ENCODE measurements around the gene PAN3. TPM values are rescaled to one million over a fixed set of nuclear protein-coding genes. Genes with fewer than 3 reads are reported as not detected.
"Not testable (repeated sequence)": the region's sequence is repeated elsewhere in the genome, so short reads cannot be mapped to it uniquely, and the experiment has no call there.

PAN3 gene
- total RNA-seq, 4 donors from 2014 or later = 26.0 to 45.0 (median 34.1) TPM

DNA sequence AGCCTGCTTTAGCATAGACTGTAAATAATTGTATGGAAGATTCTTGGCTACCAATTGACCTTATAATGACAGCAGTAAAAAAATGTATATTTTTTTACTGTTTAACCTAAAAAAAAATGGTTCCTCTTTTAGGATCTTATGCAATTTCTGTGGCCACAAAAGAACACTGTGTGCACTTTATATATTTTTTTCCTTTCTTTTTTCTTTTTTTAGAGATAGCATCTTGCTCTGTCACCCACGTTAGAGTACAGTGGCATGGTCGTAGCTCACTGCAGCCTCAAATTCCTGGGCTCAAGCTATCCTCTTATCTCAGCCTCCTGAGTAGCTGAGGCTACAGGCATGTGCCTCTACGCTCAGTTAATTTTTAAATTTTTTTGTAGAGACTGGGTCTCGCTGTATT is 44.0 kb upstream of the PAN3 start:
- Histone ChIP-seq H3K36me3 (no peaks in the 10 kb centered on the region), H3K9me3 (peaks cover 0 to 8% (median 0%) of the 10 kb centered on the region in 3 donors), H3K4me3 (no peak overlapping the region), H3K4me1 (no peaks in the 10 kb centered on the region), H3K27ac (no peak overlapping the region), H3K27me3 (peaks cover 47% of the 10 kb centered on the region)
- TF ChIP-seq, protein P1, sequence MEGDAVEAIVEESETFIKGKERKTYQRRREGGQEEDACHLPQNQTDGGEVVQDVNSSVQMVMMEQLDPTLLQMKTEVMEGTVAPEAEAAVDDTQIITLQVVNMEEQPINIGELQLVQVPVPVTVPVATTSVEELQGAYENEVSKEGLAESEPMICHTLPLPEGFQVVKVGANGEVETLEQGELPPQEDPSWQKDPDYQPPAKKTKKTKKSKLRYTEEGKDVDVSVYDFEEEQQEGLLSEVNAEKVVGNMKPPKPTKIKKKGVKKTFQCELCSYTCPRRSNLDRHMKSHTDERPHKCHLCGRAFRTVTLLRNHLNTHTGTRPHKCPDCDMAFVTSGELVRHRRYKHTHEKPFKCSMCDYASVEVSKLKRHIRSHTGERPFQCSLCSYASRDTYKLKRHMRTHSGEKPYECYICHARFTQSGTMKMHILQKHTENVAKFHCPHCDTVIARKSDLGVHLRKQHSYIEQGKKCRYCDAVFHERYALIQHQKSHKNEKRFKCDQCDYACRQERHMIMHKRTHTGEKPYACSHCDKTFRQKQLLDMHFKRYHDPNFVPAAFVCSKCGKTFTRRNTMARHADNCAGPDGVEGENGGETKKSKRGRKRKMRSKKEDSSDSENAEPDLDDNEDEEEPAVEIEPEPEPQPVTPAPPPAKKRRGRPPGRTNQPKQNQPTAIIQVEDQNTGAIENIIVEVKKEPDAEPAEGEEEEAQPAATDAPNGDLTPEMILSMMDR (IDR thresholded peaks at IDR 0.05) = no peak
- TF ChIP-seq POLR2AphosphoS5 (IDR thresholded peaks at IDR 0.05) (no peak), POLR2A (IDR thresholded peaks at IDR 0.05) (no peak), EP300 (IDR thresholded peaks at IDR 0.05) (no peak)
- 23 to 42% methylated on average over 2 to 4 of the region's 4 CpGs for WGBS, 2 donors (ENCODE audit: low coverage in 1 of 2)
- ATAC-seq = no peak

DNA sequence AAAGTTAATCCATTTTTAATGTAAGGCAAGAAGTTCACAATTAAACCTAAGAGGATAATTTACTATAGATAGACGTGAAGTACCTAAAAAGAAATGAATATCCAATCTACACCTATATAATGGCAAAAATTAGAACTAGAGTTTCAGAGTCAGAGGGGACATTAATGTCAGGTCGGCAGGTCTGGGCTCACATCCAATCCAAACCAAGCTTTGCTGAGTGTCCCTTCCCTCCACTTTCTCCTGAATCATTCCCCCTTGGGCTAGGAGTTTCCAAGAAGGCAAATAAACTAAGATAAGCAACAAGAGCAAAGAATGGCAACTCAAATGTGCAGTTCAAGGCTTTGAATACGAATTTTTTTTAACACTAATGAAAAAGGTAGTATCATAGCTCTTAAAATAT is 40.8 kb upstream of the PAN3 start:
- Histone ChIP-seq H3K9me3 (peaks cover 0 to 8% (median 0%) of the 10 kb centered on the region in 3 donors), H3K27ac (no peak overlapping the region), H3K36me3 (no peaks in the 10 kb centered on the region), H3K4me1 (peaks cover 0 to 17% (median 10%) of the 10 kb centered on the region in 3 donors), H3K27me3 (peaks cover 79% of the 10 kb centered on the region), H3K4me3 (no peak overlapping the region)
- TF ChIP-seq, protein P1 (IDR thresholded peaks at IDR 0.05) = no peak
- TF ChIP-seq POLR2A (IDR thresholded peaks at IDR 0.05) (no peak), EP300 (IDR thresholded peaks at IDR 0.05) (no peak), POLR2AphosphoS5 (IDR thresholded peaks at IDR 0.05) (no peak)
- WGBS, 2 donors (ENCODE audit: low coverage in 1 of 2) = 46 to 63% methylated on average over 3 of the region's 3 CpGs
- ATAC-seq = no peak

DNA sequence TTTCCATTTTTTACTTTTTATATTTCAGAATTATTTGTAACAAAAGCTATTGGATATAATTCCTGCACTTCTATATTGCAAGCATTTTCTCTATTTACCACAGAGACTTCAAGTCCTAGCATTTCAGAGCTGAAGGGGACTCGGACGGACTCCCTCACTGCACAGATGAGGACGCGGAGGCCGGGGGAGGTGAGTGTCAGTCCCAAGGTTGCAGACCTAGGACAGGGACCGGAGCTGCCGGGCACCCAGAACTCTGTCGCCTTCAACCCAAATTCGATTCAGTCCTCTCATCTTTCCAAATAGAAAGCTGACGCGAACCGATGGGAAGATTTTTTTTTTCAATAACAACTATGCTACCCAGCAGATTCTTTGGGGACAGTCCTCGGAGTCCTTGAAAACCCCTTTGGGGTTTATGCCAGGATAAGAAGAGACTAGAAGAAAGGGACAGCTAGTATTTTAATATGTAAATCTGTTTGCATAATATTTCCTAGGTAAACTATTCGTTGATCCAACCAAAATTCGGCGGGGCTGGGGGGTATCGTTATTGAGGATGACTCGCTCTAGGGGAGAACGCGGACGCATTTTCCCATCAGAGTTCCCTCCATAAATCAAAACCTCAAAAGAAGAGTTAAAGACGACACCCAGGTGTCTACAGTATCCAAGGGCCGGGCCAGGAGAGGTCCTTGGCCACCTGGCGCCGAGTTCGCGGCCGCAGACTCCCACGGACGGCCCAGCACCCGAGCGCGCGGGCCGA is 38.8 kb upstream of the PAN3 start:
- WGBS, 2 donors (ENCODE audit: low coverage in 1 of 2) = 6 to 12% methylated on average over 12 to 15 of the region's 35 CpGs
- peak overlapping the region; percentile 1 to 49 for H3K4me3 ChIP-seq
- peaks cover 0 to 8% (median 0%) of the 10 kb centered on the region in 3 donors for H3K9me3 ChIP-seq
- TF ChIP-seq POLR2A (IDR thresholded peaks at IDR 0.05) = no peak
- TF ChIP-seq, protein P1 (IDR thresholded peaks at IDR 0.05) = no peak
- H3K27me3 ChIP-seq = peaks cover 95% of the 10 kb centered on the region
- H3K36me3 ChIP-seq = no peaks in the 10 kb centered on the region
- peaks cover 0 to 17% (median 10%) of the 10 kb centered on the region in 3 donors for H3K4me1 ChIP-seq
- ATAC-seq = no peak
- peak overlapping the region in 1 of 4 donors; percentile 25 for H3K27ac ChIP-seq

DNA sequence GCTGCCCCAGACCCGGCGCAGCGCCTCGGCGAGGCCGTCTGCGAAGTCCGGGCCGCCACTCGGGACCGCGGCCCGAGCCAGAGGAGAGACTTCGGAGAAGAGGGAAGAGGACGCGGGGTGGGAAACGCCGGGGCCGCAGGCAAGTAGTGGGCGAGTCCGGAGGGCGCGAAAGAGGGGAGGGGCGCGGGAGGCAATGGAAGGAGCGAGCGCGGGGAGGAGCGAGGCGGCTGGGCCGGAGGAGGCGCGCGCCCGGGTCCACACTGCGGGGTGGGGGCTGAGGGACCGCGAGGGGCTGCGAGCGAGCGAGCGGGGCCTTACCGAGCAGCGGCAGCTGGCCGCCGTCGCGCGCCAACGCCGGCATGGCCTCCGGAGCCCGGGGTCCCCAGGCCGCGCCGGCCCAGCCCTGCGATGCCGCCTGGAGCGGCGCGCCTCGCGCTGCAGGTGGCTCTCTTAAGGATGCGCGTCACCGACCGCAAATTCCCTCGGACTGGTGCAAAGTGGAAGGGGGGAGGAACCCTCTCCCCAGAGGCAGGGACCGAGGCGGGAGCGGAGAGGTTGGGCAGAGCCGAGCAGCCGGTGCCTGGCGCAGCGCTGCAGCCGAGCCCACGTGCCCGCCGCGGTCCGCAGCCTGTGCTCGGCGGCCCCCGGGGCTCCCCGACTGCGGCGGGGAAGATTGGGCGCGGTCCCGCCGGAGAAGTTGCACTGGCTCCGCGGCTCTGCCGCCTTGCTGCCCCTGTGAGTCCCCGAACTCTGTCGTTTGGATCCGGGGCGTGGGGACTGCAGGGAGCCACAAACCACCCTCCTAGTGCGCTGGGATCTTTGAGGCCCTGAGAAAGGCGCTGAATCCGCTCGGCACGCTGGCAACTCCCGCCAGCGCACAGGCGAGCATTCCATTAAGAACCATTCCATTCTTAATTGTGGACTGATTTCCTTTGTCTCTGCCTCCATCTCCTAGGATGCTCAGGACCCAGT is 37.9 kb upstream of the PAN3 start, which contains the start of gene FLT3:
TSS of gene FLT3 (minus strand) at position 427 of the 972 bp plus-strand sequence. CDS start at position 361, 66 bp downstream.
- WGBS, 2 donors (ENCODE audit: low coverage in 1 of 2) = 3% methylated on average over 7 of the region's 106 CpGs; no CpG with 5 or more reads in 1 of the 2 donors
- Histone ChIP-seq H3K4me1 (peaks cover 0 to 17% (median 10%) of the 10 kb centered on the region in 3 donors), H3K4me3 (peak within 1 kb of the TSS; percentile 1 to 49), H3K27ac (peak within 1 kb of the TSS in 1 of 4 donors; percentile 25), H3K36me3 (no peaks in the 10 kb centered on the region), H3K9me3 (peaks cover 0 to 8% (median 0%) of the 10 kb centered on the region in 3 donors), H3K27me3 (peaks cover 88% of the 10 kb centered on the region)
- ATAC-seq = no peak
- TF ChIP-seq EP300 (IDR thresholded peaks at IDR 0.05) (no peak), POLR2AphosphoS5 (IDR thresholded peaks at IDR 0.05) (no peak)

DNA sequence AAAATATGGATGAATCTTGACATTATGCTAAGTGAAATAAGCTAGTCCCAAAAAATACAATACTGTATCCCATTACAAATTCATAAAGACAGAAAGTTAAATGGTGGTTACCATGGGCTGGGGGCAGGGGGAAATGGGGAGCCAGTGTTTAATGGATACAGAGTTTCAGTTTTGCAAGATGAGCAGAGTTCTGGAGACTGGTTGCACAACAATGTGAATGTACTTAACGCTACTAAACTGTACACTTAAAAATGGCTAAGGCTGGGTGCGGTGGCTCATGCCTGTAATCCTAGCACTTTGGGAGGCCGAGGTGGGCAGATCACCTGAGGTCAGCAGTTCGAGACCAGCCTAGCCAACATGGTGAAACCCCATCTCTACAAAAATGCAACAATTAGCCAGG is 36.5 kb upstream of the PAN3 start:
- WGBS, 2 donors (ENCODE audit: low coverage in 1 of 2) = 71 to 90% methylated on average over 1 to 4 of the region's 4 CpGs
- not testable (repeated sequence) for H3K9me3 ChIP-seq, ATAC-seq, H3K4me3 ChIP-seq, H3K27ac ChIP-seq, H3K36me3 ChIP-seq
- Histone ChIP-seq H3K27me3 (peaks cover 75% of the 10 kb centered on the region), H3K4me1 (peaks cover 0 to 17% (median 10%) of the 10 kb centered on the region in 3 donors)
